Measurements from ENCODE around the gene TFF2. TPM values are rescaled to one million over a fixed set of nuclear protein-coding genes. Genes with fewer than 3 reads are reported as not detected.

The TFF2 gene
- total and polyA plus RNA-seq, 2 donors from 2014 or later, result not detected

- Histone ChIP-seq H3K4me3 (ENCODE audit: low read length in 3 of 3) (no peak overlapping the region), H3K4me1 (ENCODE audit: control insufficient read depth in 2 of 3, insufficient read depth in 2 of 3, low read depth in 1 of 3, low read length in 3 of 3) (peaks cover 0 to 3% (median 0%) of the 10 kb centered on the region in 3 donors), H3K9me3 (ENCODE audit: control insufficient read depth in 2 of 3, insufficient read depth in 1 of 3, low read length in 3 of 3) (no peaks in the 10 kb centered on the region), H3K27me3 (ENCODE audit: control insufficient read depth, insufficient read depth, low read length) (no peaks in the 10 kb centered on the region), H3K27ac (ENCODE audit: low read depth in 2 of 2, low read length in 2 of 2) (no peak overlapping the region), H3K36me3 (ENCODE audit: control insufficient read depth in 2 of 3, insufficient read depth in 3 of 3, low read length in 3 of 3) (no peaks in the 10 kb centered on the region), H3K9ac (ENCODE audit: low read length in 3 of 3) (no peak overlapping the region)
- DNase-seq (peak; percentile 75 to 86 (median 81)), FAIRE-seq (no peak)
- intact Hi-C loops (cut with DNase I), result no loop called here
- peak; percentile 66 for TF ChIP-seq CTCF (IDR thresholded peaks at IDR 0.05; ENCODE audit: borderline replicate concordance, extremely low read depth, insufficient read depth)
Measured at GRCh38 chr21:42309753-42310213, 41.0 kb downstream of the TFF2 start.

GRCh38 chr21:42308914-42309752 lies 41.7 kb downstream of the TFF2 start:
- Histone ChIP-seq H3K9ac (ENCODE audit: low read length in 3 of 3) (no peak overlapping the region), H3K27ac (ENCODE audit: low read depth in 2 of 2, low read length in 2 of 2) (no peak overlapping the region), H3K4me3 (ENCODE audit: low read length in 3 of 3) (no peak overlapping the region), H3K9me3 (ENCODE audit: control insufficient read depth in 2 of 3, insufficient read depth in 1 of 3, low read length in 3 of 3) (no peaks in the 10 kb centered on the region), H3K27me3 (ENCODE audit: control insufficient read depth, insufficient read depth, low read length) (no peaks in the 10 kb centered on the region), H3K4me1 (ENCODE audit: control insufficient read depth in 2 of 3, insufficient read depth in 2 of 3, low read depth in 1 of 3, low read length in 3 of 3) (peaks cover 0 to 3% (median 0%) of the 10 kb centered on the region in 3 donors), H3K36me3 (ENCODE audit: control insufficient read depth in 2 of 3, insufficient read depth in 3 of 3, low read length in 3 of 3) (no peaks in the 10 kb centered on the region)
- DNase-seq (no peak), FAIRE-seq (no peak)
- TF ChIP-seq CTCF (IDR thresholded peaks at IDR 0.05; ENCODE audit: borderline replicate concordance, extremely low read depth, insufficient read depth), result no peak
- intact Hi-C loops (cut with DNase I), result no loop called here

DNA sequence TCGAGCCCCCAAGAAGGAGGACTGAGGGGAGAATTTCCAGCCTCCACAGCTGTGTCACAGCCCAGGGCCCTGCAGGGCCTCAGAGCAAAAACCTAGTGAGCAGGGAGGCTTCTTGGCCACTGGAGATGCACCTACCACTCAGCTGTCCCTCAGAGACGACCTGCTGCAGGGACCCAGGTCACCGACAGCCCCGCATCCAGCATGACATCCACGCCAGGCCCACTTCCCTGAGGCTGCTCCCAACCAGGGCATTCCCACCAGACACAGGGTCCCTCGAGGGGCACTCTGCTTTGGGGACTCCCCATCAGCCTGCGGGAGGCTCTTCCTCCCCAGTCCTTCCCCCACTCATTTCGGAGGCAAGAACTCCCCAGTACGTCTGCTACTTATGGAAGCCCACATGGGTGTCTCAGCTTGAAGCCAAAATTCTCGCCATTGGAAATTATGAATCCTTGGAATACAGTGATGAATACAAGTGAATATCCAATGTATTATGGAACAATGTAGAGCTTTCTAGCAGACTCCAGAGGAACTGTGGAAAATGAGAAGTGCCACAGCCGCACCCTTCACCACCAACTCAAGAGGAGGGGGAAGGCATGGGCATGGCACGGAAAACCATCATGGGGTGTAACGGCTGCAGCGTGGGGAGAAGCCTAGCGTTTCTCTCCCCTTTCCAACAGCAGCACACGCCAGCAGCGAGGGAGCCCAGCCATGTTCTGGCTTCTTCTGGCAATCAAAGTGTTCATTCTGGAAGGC lies 42.5 kb downstream of the TFF2 start:
- H3K27ac ChIP-seq (ENCODE audit: low read depth in 2 of 2, low read length in 2 of 2), result no peak overlapping the region

More for the DNA sequence above, 42.5 kb downstream of the TFF2 start:
- no peak for DNase-seq
- no peak for TF ChIP-seq CTCF (IDR thresholded peaks at IDR 0.05; ENCODE audit: borderline replicate concordance, extremely low read depth, insufficient read depth)
- H3K9me3 ChIP-seq (ENCODE audit: control insufficient read depth in 2 of 3, insufficient read depth in 1 of 3, low read length in 3 of 3), result no peaks in the 10 kb centered on the region
- no peak overlapping the region for H3K9ac ChIP-seq (ENCODE audit: low read length in 3 of 3)
- no peaks in the 10 kb centered on the region for H3K36me3 ChIP-seq (ENCODE audit: control insufficient read depth in 2 of 3, insufficient read depth in 3 of 3, low read length in 3 of 3)
- no peak overlapping the region for H3K4me3 ChIP-seq (ENCODE audit: low read length in 3 of 3)
- no peaks in the 10 kb centered on the region for H3K27me3 ChIP-seq (ENCODE audit: control insufficient read depth, insufficient read depth, low read length)
- intact Hi-C loops (cut with DNase I), result no loop called here
- FAIRE-seq, result no peak
- peaks cover 0 to 3% (median 0%) of the 10 kb centered on the region in 3 donors for H3K4me1 ChIP-seq (ENCODE audit: control insufficient read depth in 2 of 3, insufficient read depth in 2 of 3, low read depth in 1 of 3, low read length in 3 of 3)

All from kidney (tissue), 14 donors.